HG02981 (cell line): ENCODE results near the gene RNPEPL1.

Experiments used
- ATAC-seq: cut with Tn5 transposase; IDR thresholded peaks from one replicate; pipeline ENCODE4 v1.9.1; 2021; ENCODE audit warnings: mild to moderate bottlenecking, moderate library complexity; ENCODE audit not compliant: unreplicated experiment

Gene RNPEPL1

GRCh38 chr2:240622060-240622411 lies 53.8 kb downstream of the RNPEPL1 start:
- no peak for ATAC-seq

- ATAC-seq, result no peak
Measured at GRCh38 chr2:240622531-240623235, 54.4 kb downstream of the RNPEPL1 start.

- no peak for ATAC-seq
Measured at GRCh38 chr2:240623531-240624010, 55.3 kb downstream of the RNPEPL1 start.

GRCh38 chr2:240624011-240624949 lies 56.0 kb downstream of the RNPEPL1 start:
- no peak for ATAC-seq

- no peak for ATAC-seq
Measured at GRCh38 chr2:240624950-240625621, 56.8 kb downstream of the RNPEPL1 start, which contains the start of gene GPR35. Gene GPR35 (plus strand): TSS chr2:240625480. CDS start chr2:240629953, 4,473 bp downstream.

- no peak for ATAC-seq
Measured at GRCh38 chr2:240626531-240627300, 58.4 kb downstream of the RNPEPL1 start.

GRCh38 chr2:240627736-240628506 lies 59.6 kb downstream of the RNPEPL1 start:
- no peak for ATAC-seq

GRCh38 chr2:240628507-240628807 lies 60.2 kb downstream of the RNPEPL1 start:
- no peak for ATAC-seq

- ATAC-seq, result no peak
Measured at GRCh38 chr2:240628808-240629618, 60.7 kb downstream of the RNPEPL1 start.

- ATAC-seq, result no peak
Measured at GRCh38 chr2:240629619-240629967, 61.3 kb downstream of the RNPEPL1 start.

GRCh38 chr2:240629968-240630770 lies 61.9 kb downstream of the RNPEPL1 start:
- ATAC-seq, result no peak
